ENCODE results near the gene TBC1D32.
"Not testable (repeated sequence)": the region's sequence is repeated elsewhere in the genome, so short reads cannot be mapped to it uniquely, and the experiment has no call there.

The TBC1D32 gene

GRCh38 chr6:121334299-121335086 is at the start of gene TBC1D32:
TBC1D32 (minus strand) TSS chr6:121334480; CDS start chr6:121334430, 50 bp downstream.
- peak; percentile 71 to 76 for DNase-seq (ENCODE audit: low read depth in 2 of 2, low spot score in 1 of 2)

- DNase-seq (ENCODE audit: low read depth in 2 of 2, low spot score in 1 of 2), result no peak
Measured at GRCh38 chr6:121383478-121383877, 49.2 kb upstream of the TBC1D32 start.

GRCh38 chr6:121382467-121383121 is 48.3 kb upstream of the TBC1D32 start:
- DNase-seq (ENCODE audit: low read depth in 2 of 2, low spot score in 1 of 2), result no peak

- DNase-seq (ENCODE audit: low read depth in 2 of 2, low spot score in 1 of 2), result no peak
Measured at GRCh38 chr6:121376411-121376810, 42.1 kb upstream of the TBC1D32 start.

GRCh38 chr6:121374219-121374618 is 39.9 kb upstream of the TBC1D32 start:
- DNase-seq (ENCODE audit: low read depth in 2 of 2, low spot score in 1 of 2), result not testable (repeated sequence)

GRCh38 chr6:121365536-121366521 is 31.5 kb upstream of the TBC1D32 start:
- DNase-seq (ENCODE audit: low read depth in 2 of 2, low spot score in 1 of 2), result no peak

GRCh38 chr6:121356575-121356974 is 22.3 kb upstream of the TBC1D32 start:
- no peak for DNase-seq (ENCODE audit: low read depth in 2 of 2, low spot score in 1 of 2)

GRCh38 chr6:121354764-121355163 is 20.5 kb upstream of the TBC1D32 start:
- no peak for DNase-seq (ENCODE audit: low read depth in 2 of 2, low spot score in 1 of 2)

GRCh38 chr6:121352941-121353340 is 18.7 kb upstream of the TBC1D32 start:
- no peak for DNase-seq (ENCODE audit: low read depth in 2 of 2, low spot score in 1 of 2)

GRCh38 chr6:121351916-121352315 is 17.6 kb upstream of the TBC1D32 start:
- no peak for DNase-seq (ENCODE audit: low read depth in 2 of 2, low spot score in 1 of 2)

- DNase-seq (ENCODE audit: low read depth in 2 of 2, low spot score in 1 of 2), result no peak
Measured at GRCh38 chr6:121349596-121349995, 15.3 kb upstream of the TBC1D32 start.

GRCh38 chr6:121347484-121347883 is 13.2 kb upstream of the TBC1D32 start:
- no peak for DNase-seq (ENCODE audit: low read depth in 2 of 2, low spot score in 1 of 2)

- DNase-seq (ENCODE audit: low read depth in 2 of 2, low spot score in 1 of 2), result no peak
Measured at GRCh38 chr6:121344539-121344938, 10.3 kb upstream of the TBC1D32 start.

- DNase-seq (ENCODE audit: low read depth in 2 of 2, low spot score in 1 of 2), result no peak
Measured at GRCh38 chr6:121339639-121340226, 5.5 kb upstream of the TBC1D32 start.

- no peak for DNase-seq (ENCODE audit: low read depth in 2 of 2, low spot score in 1 of 2)
Measured at GRCh38 chr6:121338956-121339355, 4.7 kb upstream of the TBC1D32 start.

- no peak for DNase-seq (ENCODE audit: low read depth in 2 of 2, low spot score in 1 of 2)
Measured at GRCh38 chr6:121338366-121338765, 4.1 kb upstream of the TBC1D32 start.

- DNase-seq (ENCODE audit: low read depth in 2 of 2, low spot score in 1 of 2), result no peak
Measured at GRCh38 chr6:121335087-121336008, 1.1 kb upstream of the TBC1D32 start.

GRCh38 chr6:121333694-121334093 is 586 bp downstream of the TBC1D32 start:
- not testable (repeated sequence) for DNase-seq (ENCODE audit: low read depth in 2 of 2, low spot score in 1 of 2)

GRCh38 chr6:121333196-121333595 is 1.1 kb downstream of the TBC1D32 start:
- DNase-seq (ENCODE audit: low read depth in 2 of 2, low spot score in 1 of 2), result no peak

GRCh38 chr6:121330516-121330915 is 3.8 kb downstream of the TBC1D32 start:
- no peak for DNase-seq (ENCODE audit: low read depth in 2 of 2, low spot score in 1 of 2)
